ENCODE results near the gene PPP1CA. TPM values are rescaled to one million over a fixed set of nuclear protein-coding genes. Genes with fewer than 3 reads are reported as not detected.

PPP1CA gene
- total RNA-seq, 2 experiments from 2014 or later: 308 to 323 TPM

DNA sequence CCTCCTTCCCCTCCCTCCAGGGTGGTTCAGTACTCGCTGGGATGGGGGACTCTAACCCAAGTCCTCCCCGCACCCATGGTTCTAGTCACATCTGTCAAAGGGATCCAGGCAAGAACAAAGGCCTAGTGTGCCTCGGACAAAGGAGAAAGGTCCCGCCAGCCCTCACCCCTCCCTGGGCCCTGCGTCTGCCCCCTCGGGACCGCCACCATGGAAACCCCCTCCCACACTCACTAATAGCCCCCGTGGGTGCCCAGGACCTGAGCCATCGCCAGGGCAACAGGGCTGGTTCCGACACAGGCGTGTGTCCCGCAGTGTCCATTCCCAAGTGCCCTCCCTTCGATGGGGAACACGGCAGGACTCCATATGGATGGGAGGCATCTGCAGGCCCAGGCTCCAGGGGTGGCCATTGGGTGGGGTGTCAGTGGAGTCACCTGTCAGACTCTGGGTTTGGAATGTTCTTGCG lies 8.7 kb upstream of the PPP1CA start:
- CTCF ChIA-PET: interaction anchor here (1.4 kb wide), 1 partner anchor 28 kb away, joined by 3 read pairs; no protein-coding TSS in a partner anchor
- POLR2A ChIA-PET: no interaction called here

DNA sequence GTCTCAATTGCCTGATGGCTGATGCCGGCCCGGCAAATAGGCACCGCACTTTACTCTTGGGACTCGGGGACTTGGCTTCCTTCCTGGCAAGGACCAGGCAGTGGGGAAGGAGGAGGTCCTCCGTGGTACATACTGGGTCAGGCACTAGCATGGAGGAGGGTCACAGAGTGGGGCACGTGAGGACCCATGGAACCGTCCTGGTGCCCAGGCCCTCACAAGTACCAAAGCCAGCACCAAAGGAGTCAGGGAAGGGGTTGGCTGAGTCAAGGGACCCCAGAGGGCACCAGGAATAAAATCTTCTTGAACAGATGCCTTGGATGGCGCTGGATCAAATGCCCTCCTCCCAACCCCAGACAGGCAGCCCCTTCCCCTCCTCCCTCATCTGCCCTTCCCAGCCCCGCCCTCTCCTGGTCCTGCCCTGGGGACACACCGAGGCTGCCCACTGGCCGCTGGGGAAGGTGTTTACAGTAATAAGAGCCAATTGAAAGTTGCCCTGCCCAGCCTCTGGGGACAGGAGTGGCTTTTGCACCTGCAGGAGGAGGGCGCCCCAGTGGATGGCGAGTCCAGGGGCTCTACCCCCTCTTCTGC lies 8.2 kb upstream of the PPP1CA start:
- POLR2A ChIA-PET: interaction anchor here (3.2 kb wide), 1 partner anchor 10 kb away, joined by 28 read pairs; no protein-coding TSS in a partner anchor
- CTCF ChIA-PET: interaction anchor here (1.5 kb wide), 1 partner anchor 9 kb away, joined by 8 read pairs; no protein-coding TSS in a partner anchor

- ChIA-PET POLR2A (interaction anchor here (0.6 to 3.2 kb wide), 6 partner anchors 8 to 93 kb away, joined by 3 to 28 read pairs (median 8); partner anchors contain the start of gene PTPRCAP), CTCF (interaction anchor here (0.6 to 1.5 kb wide), 3 partner anchors 9 to 255 kb away, joined by 3 to 8 read pairs (median 5); no protein-coding TSS in a partner anchor)
Observed at GRCh38 chr11:67409261-67409666, 7.6 kb upstream of the PPP1CA start.

- POLR2A ChIA-PET: interaction anchor here (0.6 to 3.2 kb wide), 10 partner anchors 9 to 92 kb away, joined by 3 to 28 read pairs (median 4); partner anchors contain the start of genes PTPRCAP and RPS6KB2
- CTCF ChIA-PET: interaction anchor here (0.6 to 1.5 kb wide), 7 partner anchors 8 to 255 kb away, joined by 3 to 8 read pairs (median 4); no protein-coding TSS in a partner anchor
Observed at GRCh38 chr11:67408437-67409200, 7.0 kb upstream of the PPP1CA start.

GRCh38 chr11:67407688-67408163 lies 6.1 kb upstream of the PPP1CA start:
- ChIA-PET POLR2A (interaction anchor here (0.8 to 3.2 kb wide), 8 partner anchors 9 to 98 kb away, joined by 3 to 28 read pairs (median 4); partner anchors contain the start of genes PTPRCAP and RPS6KB2), CTCF (interaction anchor here (0.6 to 1.5 kb wide), 5 partner anchors 9 to 36 kb away, joined by 3 to 4 read pairs (median 3); no protein-coding TSS in a partner anchor)

GRCh38 chr11:67406969-67407687 lies 5.5 kb upstream of the PPP1CA start:
- ChIA-PET POLR2A (interaction anchor here (0.6 to 3.2 kb wide), 10 partner anchors 9 to 1984 kb away, joined by 3 to 28 read pairs (median 4); partner anchors contain the start of gene PTPRCAP), CTCF (interaction anchor here (0.6 to 1.5 kb wide), 5 partner anchors 9 to 25 kb away, joined by 3 to 4 read pairs (median 3); no protein-coding TSS in a partner anchor)

DNA sequence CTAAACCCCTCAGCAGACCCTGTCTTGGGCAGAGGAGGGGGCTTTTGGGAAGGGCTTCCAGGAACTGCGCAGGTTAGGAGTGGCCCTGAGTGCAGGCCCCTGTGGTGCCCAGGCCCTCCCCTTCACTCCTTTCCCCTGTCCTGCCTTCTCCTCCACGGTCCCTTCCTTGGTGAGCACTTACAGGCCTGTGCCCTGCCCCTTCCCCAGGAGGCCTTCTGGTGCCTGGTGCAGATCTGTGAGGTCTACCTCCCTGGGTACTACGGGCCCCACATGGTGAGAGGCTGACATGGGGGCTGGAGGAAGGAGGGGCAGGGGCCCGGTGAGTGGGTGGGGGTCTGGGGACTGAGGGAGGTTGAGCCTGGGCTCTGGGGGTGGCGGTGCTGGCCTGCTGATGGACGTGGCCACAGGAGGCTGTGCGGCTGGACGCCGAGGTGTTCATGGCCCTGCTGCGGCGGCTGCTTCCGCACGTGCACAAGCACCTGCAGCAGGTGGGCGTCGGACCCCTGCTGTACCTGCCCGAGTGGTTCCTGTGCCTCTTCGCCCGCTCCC lies 4.8 kb upstream of the PPP1CA start:
- POLR2A ChIA-PET: interaction anchor here (0.6 to 3.2 kb wide), 6 partner anchors 11 to 1984 kb away, joined by 3 to 28 read pairs (median 8); partner anchors contain the start of gene PTPRCAP
- CTCF ChIA-PET: interaction anchor here (0.6 to 1.2 kb wide), 3 partner anchors 8 to 26 kb away, joined by 3 to 4 read pairs (median 3); no protein-coding TSS in a partner anchor

- POLR2A ChIA-PET: interaction anchor here (1.0 to 2.7 kb wide), 4 partner anchors 12 to 32 kb away, joined by 3 to 31 read pairs (median 16); partner anchors contain the start of genes PTPRCAP and RPS6KB2
- CTCF ChIA-PET: interaction anchor here (1.7 to 5.0 kb wide), 3 partner anchors 13 to 54 kb away, joined by 5 to 34 read pairs (median 6); no protein-coding TSS in a partner anchor
Observed at GRCh38 chr11:67405688-67406339, 4.2 kb upstream of the PPP1CA start.

GRCh38 chr11:67405196-67405567 lies 3.5 kb upstream of the PPP1CA start:
- POLR2A ChIA-PET: interaction anchor here (1.0 to 2.7 kb wide), 6 partner anchors 12 to 165 kb away, joined by 3 to 31 read pairs (median 10); partner anchors contain the start of genes PTPRCAP, RPS6KB2 and TMEM134
- CTCF ChIA-PET: interaction anchor here (0.6 to 5.0 kb wide), 5 partner anchors 13 to 63 kb away, joined by 3 to 34 read pairs (median 5); no protein-coding TSS in a partner anchor

GRCh38 chr11:67404515-67405195 lies 3.0 kb upstream of the PPP1CA start:
- ChIA-PET CTCF (interaction anchor here (0.6 to 5.0 kb wide), 11 partner anchors 9 to 103 kb away, joined by 3 to 34 read pairs (median 5); partner anchors contain the start of genes CDK2AP2, POLD4 and RAD9A), POLR2A (interaction anchor here (1.0 to 2.7 kb wide), 8 partner anchors 7 to 165 kb away, joined by 3 to 31 read pairs (median 8); partner anchors contain the start of genes PTPRCAP, RAD9A, RPS6KB2 and TMEM134)

DNA sequence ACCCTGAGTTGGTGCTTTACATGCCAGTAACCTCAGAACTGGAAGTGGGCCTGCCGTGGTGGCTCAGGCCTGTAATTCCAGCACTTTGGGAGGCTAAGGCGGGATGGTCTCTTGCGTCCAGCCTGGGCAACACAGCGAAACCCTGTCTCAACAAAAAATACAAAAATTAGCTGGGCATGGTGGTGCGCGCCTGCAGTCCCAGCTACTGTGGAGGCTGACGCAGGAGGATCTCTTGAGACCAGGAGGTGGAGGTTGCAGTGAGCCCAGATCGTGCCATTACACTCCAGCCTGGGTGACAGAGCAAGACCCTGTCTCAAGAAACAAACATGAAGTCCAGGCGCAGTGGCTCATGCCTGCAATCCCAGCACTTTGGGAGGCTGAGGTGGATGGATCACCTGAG lies 1.4 kb upstream of the PPP1CA start:
- POLR2A ChIA-PET: interaction anchor here (0.6 to 2.7 kb wide), 12 partner anchors 9 to 857 kb away, joined by 3 to 31 read pairs (median 6); partner anchors contain the start of genes CDK2AP2, PTPRCAP, RAD9A and TMEM134
- CTCF ChIA-PET: interaction anchor here (0.7 to 5.0 kb wide), 11 partner anchors 9 to 135 kb away, joined by 3 to 34 read pairs (median 5); partner anchors contain the start of genes CDK2AP2, POLD4 and RAD9A

DNA sequence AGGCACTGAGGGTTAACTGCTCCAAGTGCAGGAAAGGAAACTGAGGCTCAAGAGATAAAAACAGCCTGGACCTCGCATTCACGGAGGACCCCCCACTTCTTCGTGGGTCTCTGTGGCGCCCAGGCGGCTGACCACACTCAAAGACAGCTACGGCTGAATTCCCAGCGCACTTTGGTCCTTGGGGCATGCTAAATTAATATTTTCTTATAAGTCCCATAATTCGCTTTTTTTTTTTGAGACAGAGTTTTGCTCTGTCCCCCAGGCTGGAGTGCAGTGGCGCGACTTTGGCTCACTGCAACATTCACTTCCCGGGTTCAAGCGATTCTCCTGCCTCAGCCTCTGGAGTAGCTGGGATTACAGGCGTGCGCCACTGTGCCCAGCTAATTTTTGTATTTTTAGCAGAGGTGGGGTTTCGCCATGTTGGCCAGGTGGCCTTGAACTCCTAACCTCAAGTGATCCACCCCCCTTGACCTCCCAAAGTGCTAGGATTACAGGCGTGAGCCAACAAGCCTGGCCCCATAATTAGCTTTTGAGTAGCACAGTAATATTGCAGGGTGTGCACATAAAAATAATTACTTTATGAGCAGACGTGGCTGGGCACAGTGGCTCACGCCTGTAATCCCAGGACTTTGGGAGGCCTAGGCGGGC lies 658 bp upstream of the PPP1CA start:
- ChIA-PET POLR2A (interaction anchor here (0.5 to 3.2 kb wide), 14 partner anchors 10 to 131 kb away, joined by 3 to 26 read pairs (median 5); partner anchors contain the start of genes CDK2AP2, PTPRCAP, RAD9A and RPS6KB2), CTCF (interaction anchor here (0.7 to 5.0 kb wide), 18 partner anchors 8 to 228 kb away, joined by 3 to 34 read pairs (median 6); partner anchors contain the start of genes NUDT8, PTPRCAP and RAD9A)

GRCh38 chr11:67400942-67401494 lies 640 bp downstream of the PPP1CA start:
- ChIA-PET POLR2A (interaction anchor here (0.8 to 3.2 kb wide), 13 partner anchors 10 to 129 kb away, joined by 3 to 26 read pairs (median 5); partner anchors contain the start of genes CLCF1, PITPNM1, POLD4 and PTPRCAP), CTCF (interaction anchor here (0.7 to 5.0 kb wide), 23 partner anchors 8 to 104 kb away, joined by 3 to 34 read pairs (median 5); partner anchors contain the start of genes PITPNM1, PTPRCAP and RAD9A)

- ChIA-PET POLR2A (interaction anchor here (1.0 to 3.2 kb wide), 8 partner anchors 9 to 86 kb away, joined by 3 to 26 read pairs (median 6); partner anchors contain the start of genes POLD4, PTPRCAP, RAD9A and TMEM134), CTCF (interaction anchor here (0.6 to 2.8 kb wide), 16 partner anchors 9 to 871 kb away, joined by 3 to 16 read pairs (median 6); partner anchors contain the start of genes C11orf24, PITPNM1, PTPRCAP and RAD9A)
Observed at GRCh38 chr11:67400251-67400941, 1.3 kb downstream of the PPP1CA start.

Data from activated CD8-positive, alpha-beta memory T cell treated with anti-CD3 and anti-CD28 coated beads for 36 hours (primary cell).